ENCODE measurements around the gene IDH1. TPM values are rescaled to one million over a fixed set of nuclear protein-coding genes. Genes with fewer than 3 reads are reported as not detected.

The IDH1 gene
- total and polyA plus RNA-seq, 2 of the 13 experiments (the other 11 are each of a cell fraction or from before 2014, with no cell fraction given), result 312 to 1,077 TPM

DNA sequence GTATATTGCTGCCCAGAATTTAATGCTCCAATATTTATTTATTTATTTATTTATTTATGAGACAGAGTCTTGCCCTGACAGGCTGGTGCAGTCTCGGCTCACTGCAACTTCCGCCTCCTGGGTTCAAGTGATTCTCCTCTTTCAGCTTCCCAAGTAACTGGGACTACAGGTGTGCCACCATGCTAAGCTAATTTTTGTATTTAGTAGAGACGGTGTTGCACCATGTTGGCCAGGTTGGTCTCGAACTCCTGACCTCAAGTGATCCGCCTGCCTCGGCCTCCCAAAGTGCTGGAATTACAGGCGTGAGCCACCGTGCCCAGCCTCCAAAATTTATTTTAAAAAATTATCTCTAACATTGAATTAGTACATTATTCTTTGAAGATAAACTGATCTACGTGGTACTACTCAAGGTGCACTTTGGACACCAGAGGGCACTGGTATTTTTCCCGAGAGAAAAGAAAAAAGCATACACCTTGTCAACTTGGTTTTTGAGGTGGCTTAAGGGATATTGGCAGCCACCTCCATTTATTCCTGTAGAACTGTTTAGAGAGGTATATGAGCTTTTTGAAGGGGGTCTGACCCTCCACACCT is 1.4 kb upstream of the IDH1 start:
- no TSS peak for BruUV-seq (replicated peaks)
- ChIA-PET POLR2A (interaction anchor here (1.8 to 7.8 kb wide), 3 partner anchors 10 to 231 kb away, joined by 4 to 145 read pairs (median 11); partner anchors contain the start of genes PIKFYVE and PLEKHM3), CTCF (ENCODE audit: low intra/inter-chr PET ratio, low total read pairs) (interaction anchor here (1.3 to 2.2 kb wide), 3 partner anchors 9 to 80 kb away, joined by 3 to 9 read pairs (median 6); no protein-coding TSS in a partner anchor)
- DNase-seq (ENCODE audit: low spot score) (peak; percentile 66), FAIRE-seq (no peak), ATAC-seq (no peak)
- peak overlapping the region; percentile 94 for H2AFZ ChIP-seq (ENCODE audit: low read length)
- peak overlapping the region; percentile 89 for H3K4me2 ChIP-seq (ENCODE audit: low read depth, low read length)
- WGBS (ENCODE audit: low lambda C conversion rate), result 8% methylated on average over 10 of the region's 10 CpGs
- peaks cover 1 to 18% of the 10 kb centered on the region in 2 experiments; a peak in 3 of 5 replicates for H3K36me3 ChIP-seq (replicated peaks in 1 of 2; ENCODE audit: control insufficient read depth in 1 of 2, insufficient read depth in 2 of 2, low read length in 2 of 2)
- no peaks in the 10 kb centered on the region for H4K20me1 ChIP-seq (ENCODE audit: insufficient read depth, low read length)
- H3K9me3 ChIP-seq (ENCODE audit: low read length), result no peaks in the 10 kb centered on the region
- H3K27ac ChIP-seq (ENCODE audit: extremely low read length, insufficient read depth, low read length), result peak overlapping the region; percentile 97
- no peaks in the 10 kb centered on the region; a peak in 2 of 5 replicates for H3K27me3 ChIP-seq (ENCODE audit: control insufficient read depth in 1 of 2, insufficient read depth in 2 of 2, low read length in 2 of 2)
- intact Hi-C loops (cut with micrococcal nuclease; ENCODE audit: unreplicated experiment), result no loop called here
- peaks cover 33% of the 10 kb centered on the region for H3K79me2 ChIP-seq (ENCODE audit: insufficient read depth, low read length)
- in situ Hi-C loops (cut with HindIII; ENCODE audit: extremely low pct_ligation_motif_present, low pct_unique_long_range_greater_than_20kb), result loop anchor here (5.0 to 25.0 kb wide), 2 partner anchors 154 to 544 kb away; partner anchors contain the start of gene CCNYL1
- peak overlapping the region; percentile 85 to 100 (median 100) for H3K4me3 ChIP-seq (replicated peaks in 1 of 3; ENCODE audit: insufficient read depth in 1 of 3, low read depth in 2 of 3, low read length in 3 of 3)
- H3K9ac ChIP-seq (ENCODE audit: insufficient read depth, low read depth, low read length), result peak overlapping the region; percentile 38
- H3K4me1 ChIP-seq (ENCODE audit: insufficient read depth, low read length), result peaks cover 52% of the 10 kb centered on the region
- TF ChIP-seq MIER2 (CRISPR knock-in tag; IDR thresholded peaks at IDR 0.05) (no peak), ZNF335 (CRISPR knock-in tag; IDR thresholded peaks at IDR 0.05) (0 out of 2 replicates have a peak, but pooled peaks have one; percentile 29), GABPA (IDR thresholded peaks at IDR 0.05; ENCODE audit: low read depth, low read length) (no peak), GABPA (CRISPR knock-in tag; IDR thresholded peaks at IDR 0.05; ENCODE audit: low read depth) (0 out of 2 replicates have a peak, but pooled peaks have one; percentile 21), NR1H2 (CRISPR knock-in tag; IDR thresholded peaks at IDR 0.05; ENCODE audit: borderline replicate concordance, low read depth) (no peak), MIXL1 (CRISPR knock-in tag; IDR thresholded peaks at IDR 0.05) (0 out of 2 replicates have a peak, but pooled peaks have one; percentile 5), ADNP (CRISPR knock-in tag; IDR thresholded peaks at IDR 0.05) (0 out of 2 replicates have a peak, but pooled peaks have one; percentile 44), RFX3 (CRISPR knock-in tag; IDR thresholded peaks at IDR 0.05) (0 out of 2 replicates have a peak, but pooled peaks have one; percentile 12), SNAI1 (CRISPR knock-in tag; IDR thresholded peaks at IDR 0.05; ENCODE audit: borderline replicate concordance) (0 out of 2 replicates have a peak, but pooled peaks have one; percentile 53), TCF7L2 (IDR thresholded peaks at IDR 0.05; ENCODE audit: low read depth, low read length) (no peak), HDAC6 (IDR thresholded peaks at IDR 0.05; ENCODE audit: low read depth, low read length) (no peak), NRL (CRISPR knock-in tag; IDR thresholded peaks at IDR 0.05; ENCODE audit: borderline replicate concordance) (no peak), GTF3A (CRISPR knock-in tag; conservative IDR thresholded peaks at IDR 0.05) (0 out of 2 replicates have a peak, but pooled peaks have one; percentile 42)
- TF ChIP-seq, protein P1, sequence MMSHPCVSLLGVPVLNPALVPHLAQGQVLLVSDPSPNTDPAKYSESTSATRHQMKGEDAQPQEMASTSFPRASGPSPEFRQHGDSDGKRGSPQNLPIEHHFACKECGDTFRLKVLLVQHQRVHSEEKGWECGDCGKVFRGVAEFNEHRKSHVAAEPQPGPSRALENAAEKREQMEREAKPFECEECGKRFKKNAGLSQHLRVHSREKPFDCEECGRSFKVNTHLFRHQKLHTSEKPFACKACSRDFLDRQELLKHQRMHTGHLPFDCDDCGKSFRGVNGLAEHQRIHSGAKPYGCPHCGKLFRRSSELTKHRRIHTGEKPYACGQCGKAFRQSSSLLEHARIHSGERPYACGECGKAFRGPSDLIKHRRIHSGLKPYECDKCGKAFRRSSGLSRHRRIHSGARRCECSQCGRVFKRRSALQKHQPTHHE (CRISPR knock-in tag; IDR thresholded peaks at IDR 0.05; ENCODE audit: borderline replicate concordance), result peak; percentile 55; the same call in 1 of the 2 replicates
- TF ChIP-seq, protein P2, sequence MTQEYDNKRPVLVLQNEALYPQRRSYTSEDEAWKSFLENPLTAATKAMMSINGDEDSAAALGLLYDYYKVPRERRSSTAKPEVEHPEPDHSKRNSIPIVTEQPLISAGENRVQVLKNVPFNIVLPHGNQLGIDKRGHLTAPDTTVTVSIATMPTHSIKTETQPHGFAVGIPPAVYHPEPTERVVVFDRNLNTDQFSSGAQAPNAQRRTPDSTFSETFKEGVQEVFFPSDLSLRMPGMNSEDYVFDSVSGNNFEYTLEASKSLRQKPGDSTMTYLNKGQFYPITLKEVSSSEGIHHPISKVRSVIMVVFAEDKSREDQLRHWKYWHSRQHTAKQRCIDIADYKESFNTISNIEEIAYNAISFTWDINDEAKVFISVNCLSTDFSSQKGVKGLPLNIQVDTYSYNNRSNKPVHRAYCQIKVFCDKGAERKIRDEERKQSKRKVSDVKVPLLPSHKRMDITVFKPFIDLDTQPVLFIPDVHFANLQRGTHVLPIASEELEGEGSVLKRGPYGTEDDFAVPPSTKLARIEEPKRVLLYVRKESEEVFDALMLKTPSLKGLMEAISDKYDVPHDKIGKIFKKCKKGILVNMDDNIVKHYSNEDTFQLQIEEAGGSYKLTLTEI (CRISPR knock-in tag; conservative IDR thresholded peaks at IDR 0.05), result no peak
- TF ChIP-seq, protein P3, sequence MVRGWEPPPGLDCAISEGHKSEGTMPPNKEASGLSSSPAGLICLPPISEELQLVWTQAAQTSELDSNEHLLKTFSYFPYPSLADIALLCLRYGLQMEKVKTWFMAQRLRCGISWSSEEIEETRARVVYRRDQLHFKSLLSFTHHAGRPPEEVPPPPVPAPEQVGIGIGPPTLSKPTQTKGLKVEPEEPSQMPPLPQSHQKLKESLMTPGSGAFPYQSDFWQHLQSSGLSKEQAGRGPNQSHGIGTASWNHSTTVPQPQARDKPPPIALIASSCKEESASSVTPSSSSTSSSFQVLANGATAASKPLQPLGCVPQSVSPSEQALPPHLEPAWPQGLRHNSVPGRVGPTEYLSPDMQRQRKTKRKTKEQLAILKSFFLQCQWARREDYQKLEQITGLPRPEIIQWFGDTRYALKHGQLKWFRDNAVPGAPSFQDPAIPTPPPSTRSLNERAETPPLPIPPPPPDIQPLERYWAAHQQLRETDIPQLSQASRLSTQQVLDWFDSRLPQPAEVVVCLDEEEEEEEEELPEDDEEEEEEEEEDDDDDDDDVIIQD (CRISPR knock-in tag; IDR thresholded peaks at IDR 0.05; ENCODE audit: low read depth), result no peak
- TF ChIP-seq, protein P4, sequence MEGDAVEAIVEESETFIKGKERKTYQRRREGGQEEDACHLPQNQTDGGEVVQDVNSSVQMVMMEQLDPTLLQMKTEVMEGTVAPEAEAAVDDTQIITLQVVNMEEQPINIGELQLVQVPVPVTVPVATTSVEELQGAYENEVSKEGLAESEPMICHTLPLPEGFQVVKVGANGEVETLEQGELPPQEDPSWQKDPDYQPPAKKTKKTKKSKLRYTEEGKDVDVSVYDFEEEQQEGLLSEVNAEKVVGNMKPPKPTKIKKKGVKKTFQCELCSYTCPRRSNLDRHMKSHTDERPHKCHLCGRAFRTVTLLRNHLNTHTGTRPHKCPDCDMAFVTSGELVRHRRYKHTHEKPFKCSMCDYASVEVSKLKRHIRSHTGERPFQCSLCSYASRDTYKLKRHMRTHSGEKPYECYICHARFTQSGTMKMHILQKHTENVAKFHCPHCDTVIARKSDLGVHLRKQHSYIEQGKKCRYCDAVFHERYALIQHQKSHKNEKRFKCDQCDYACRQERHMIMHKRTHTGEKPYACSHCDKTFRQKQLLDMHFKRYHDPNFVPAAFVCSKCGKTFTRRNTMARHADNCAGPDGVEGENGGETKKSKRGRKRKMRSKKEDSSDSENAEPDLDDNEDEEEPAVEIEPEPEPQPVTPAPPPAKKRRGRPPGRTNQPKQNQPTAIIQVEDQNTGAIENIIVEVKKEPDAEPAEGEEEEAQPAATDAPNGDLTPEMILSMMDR (CRISPR knock-in tag; IDR thresholded peaks at IDR 0.05), result peak; percentile 54
